ENCODE results near the gene RAB11FIP4. TPM values are rescaled to one million over a fixed set of nuclear protein-coding genes. Genes with fewer than 3 reads are reported as not detected.

The RAB11FIP4 gene
- total RNA-seq, 1 donor from 2014 or later = 21.2 TPM

GRCh38 chr17:31585280-31585630, 193.8 kb downstream of the RAB11FIP4 start:
- no peak overlapping the region for H3K4me3 Mint-ChIP-seq
- TF ChIP-seq CTCF (IDR thresholded peaks at IDR 0.05; ENCODE audit: unreplicated experiment) = no peak
- H3K27me3 Mint-ChIP-seq (ENCODE audit: low read depth) = no peaks in the 10 kb centered on the region
- H3K9me3 Mint-ChIP-seq = no peaks in the 10 kb centered on the region
- H3K27ac Mint-ChIP-seq = no peak overlapping the region
- peaks cover 4% of the 10 kb centered on the region for H3K4me1 Mint-ChIP-seq
- H3K36me3 Mint-ChIP-seq = no peaks in the 10 kb centered on the region
- DNase-seq (ENCODE audit: low spot score in 2 of 2, unreplicated experiment in 2 of 2) = no peak

- Mint-ChIP-seq H3K9me3 (no peaks in the 10 kb centered on the region), H3K27ac (no peak overlapping the region), H3K4me1 (no peaks in the 10 kb centered on the region), H3K4me3 (no peak overlapping the region), H3K27me3 (ENCODE audit: low read depth) (no peaks in the 10 kb centered on the region), H3K36me3 (no peaks in the 10 kb centered on the region)
- no peak for DNase-seq (ENCODE audit: low spot score in 2 of 2, unreplicated experiment in 2 of 2)
- no peak for TF ChIP-seq CTCF (IDR thresholded peaks at IDR 0.05; ENCODE audit: unreplicated experiment)
These were observed 195.5 kb downstream of the RAB11FIP4 start for GRCh38 chr17:31586946-31587345.

GRCh38 chr17:31587462-31587861, 196.0 kb downstream of the RAB11FIP4 start:
- no peak for TF ChIP-seq CTCF (IDR thresholded peaks at IDR 0.05; ENCODE audit: unreplicated experiment)
- H3K36me3 Mint-ChIP-seq = no peaks in the 10 kb centered on the region

More at GRCh38 chr17:31587462-31587861, 196.0 kb downstream of the RAB11FIP4 start:
- H3K9me3 Mint-ChIP-seq = no peaks in the 10 kb centered on the region
- no peak overlapping the region for H3K4me3 Mint-ChIP-seq
- no peak for DNase-seq (ENCODE audit: low spot score in 2 of 2, unreplicated experiment in 2 of 2)
- H3K27me3 Mint-ChIP-seq (ENCODE audit: low read depth) = no peaks in the 10 kb centered on the region
- H3K27ac Mint-ChIP-seq = no peak overlapping the region
- no peaks in the 10 kb centered on the region for H3K4me1 Mint-ChIP-seq

Small RNA genes lying within 50 kb of the gene (microRNA-seq; reads per million reads assigned to microRNA genes)
- gene MIR193A = 223 reads per million, percentile 67 among the genes with 10 or more reads in this experiment
- gene MIR365B = 3.2 reads per million, percentile 6 among the genes with 10 or more reads in this experiment
- gene MIR4725 = 3.8 reads per million, percentile 11 among the genes with 10 or more reads in this experiment

Other genes with a start within 250 kb of the RAB11FIP4 start
- gene OMG, start 94.4 kb upstream of the RAB11FIP4 start, total RNA-seq = not detected in 3 replicates
- gene EVI2B, start 77.6 kb upstream of the RAB11FIP4 start, total RNA-seq = not detected in 3 replicates
- gene EVI2A, start 70.1 kb upstream of the RAB11FIP4 start, total RNA-seq = not detected in 3 replicates